Ramos (cell line): ENCODE data around the gene FUOM.

ENCODE experiments used
- in situ Hi-C: fragments of 300-500 bp; cut with MboI; formaldehyde crosslinking; loops from one replicate; pipeline ENCODE4 v1.14.3; 2022; ENCODE audit warnings: low sequenced_read_pairs; ENCODE audit not compliant: unreplicated experiment

Gene FUOM

GRCh38 chr10:133353988-133354605 lies 3.7 kb downstream of the FUOM start:
- in situ Hi-C loops = no loop called here

GRCh38 chr10:133353202-133353959 lies 4.4 kb downstream of the FUOM start:
- in situ Hi-C loops = no loop called here

GRCh38 chr10:133351408-133352318 lies 6.2 kb downstream of the FUOM start:
- in situ Hi-C loops = no loop called here

- in situ Hi-C loops = no loop called here
Observed at GRCh38 chr10:133350950-133351329, 6.9 kb downstream of the FUOM start.

GRCh38 chr10:133350283-133350949 lies 7.4 kb downstream of the FUOM start:
- in situ Hi-C loops = no loop called here

- in situ Hi-C loops = no loop called here
Observed at GRCh38 chr10:133349577-133350011, 8.2 kb downstream of the FUOM start.

GRCh38 chr10:133349160-133349568 lies 8.7 kb downstream of the FUOM start:
- in situ Hi-C loops = no loop called here

- in situ Hi-C loops = no loop called here
Observed at GRCh38 chr10:133347710-133348517, 9.9 kb downstream of the FUOM start.

- in situ Hi-C loops = no loop called here
Observed at GRCh38 chr10:133346413-133346812, 11.4 kb downstream of the FUOM start.

GRCh38 chr10:133344236-133344635 lies 13.6 kb downstream of the FUOM start:
- in situ Hi-C loops = no loop called here

- in situ Hi-C loops = no loop called here
Observed at GRCh38 chr10:133343558-133343957, 14.3 kb downstream of the FUOM start.

- in situ Hi-C loops = no loop called here
Observed at GRCh38 chr10:133342942-133343341, 14.9 kb downstream of the FUOM start.

- in situ Hi-C loops = no loop called here
Observed at GRCh38 chr10:133341983-133342382, 15.8 kb downstream of the FUOM start.

GRCh38 chr10:133339708-133340380 lies 18.0 kb downstream of the FUOM start:
- in situ Hi-C loops = no loop called here

GRCh38 chr10:133338080-133339071 lies 19.4 kb downstream of the FUOM start:
- in situ Hi-C loops = no loop called here

- in situ Hi-C loops = no loop called here
Observed at GRCh38 chr10:133337370-133337725, 20.5 kb downstream of the FUOM start.

- in situ Hi-C loops = no loop called here
Observed at GRCh38 chr10:133336577-133337369, 21.0 kb downstream of the FUOM start, which contains the start of gene CALY. CALY (minus strand) TSS chr10:133336896; CDS start chr10:133328989, 7,907 bp downstream.
